ENCODE results near the gene PLCXD1. TPM values are rescaled to one million over a fixed set of nuclear protein-coding genes. Genes with fewer than 3 reads are reported as not detected.

Gene PLCXD1
- total RNA-seq, 1 experiment from 2014 or later: 49.4 TPM

DNA sequence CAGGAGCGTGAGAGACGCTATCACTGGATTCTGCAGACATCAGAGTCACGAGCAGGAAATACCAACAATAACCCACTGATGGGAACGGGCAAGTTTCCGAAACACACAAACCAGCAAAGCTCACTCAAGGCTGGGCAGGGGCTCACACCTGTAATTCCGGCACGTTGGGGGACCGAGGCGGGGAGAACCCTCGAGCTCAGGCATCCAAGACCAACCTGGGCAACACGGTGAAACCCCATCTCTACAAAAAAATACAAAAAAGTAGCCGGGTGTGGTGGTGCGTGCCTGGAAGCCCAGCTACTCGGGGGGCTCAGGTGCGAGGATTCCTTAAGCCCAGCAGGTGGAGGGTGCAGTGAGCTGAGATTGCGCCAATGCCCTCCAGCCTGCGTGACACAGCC lies 54.6 kb downstream of the PLCXD1 start:
- H4K20me1 ChIP-seq (ENCODE audit: insufficient read depth, low read depth, low read length): no peaks in the 10 kb centered on the region
- no peaks in the 10 kb centered on the region for H3K4me1 ChIP-seq (ENCODE audit: low read length)
- H3K27me3 ChIP-seq (ENCODE audit: low read length): no peaks in the 10 kb centered on the region
- H3K9me2 ChIP-seq (replicated peaks; ENCODE audit: insufficient read depth, low read length): no peaks in the 10 kb centered on the region
- no peaks in the 10 kb centered on the region for H3K79me2 ChIP-seq (ENCODE audit: low read length)
- no peak overlapping the region for H3K27ac ChIP-seq (ENCODE audit: low read length)
- no peak overlapping the region for H3K4me3 ChIP-seq (ENCODE audit: low read length)
- DNase-seq: no peak
- no peak overlapping the region for H3K9ac ChIP-seq (ENCODE audit: low read length)
- peaks cover 6% of the 10 kb centered on the region; the same call in 1 of the 2 replicates for H3K36me3 ChIP-seq (ENCODE audit: insufficient read depth, low read length)
- H3K4me2 ChIP-seq (ENCODE audit: low read depth, low read length, poor library complexity, severe bottlenecking): no peak overlapping the region
- H2AFZ ChIP-seq (ENCODE audit: low read length): no peak overlapping the region
- H3K9me3 ChIP-seq (ENCODE audit: low read length): no peaks in the 10 kb centered on the region

DNA sequence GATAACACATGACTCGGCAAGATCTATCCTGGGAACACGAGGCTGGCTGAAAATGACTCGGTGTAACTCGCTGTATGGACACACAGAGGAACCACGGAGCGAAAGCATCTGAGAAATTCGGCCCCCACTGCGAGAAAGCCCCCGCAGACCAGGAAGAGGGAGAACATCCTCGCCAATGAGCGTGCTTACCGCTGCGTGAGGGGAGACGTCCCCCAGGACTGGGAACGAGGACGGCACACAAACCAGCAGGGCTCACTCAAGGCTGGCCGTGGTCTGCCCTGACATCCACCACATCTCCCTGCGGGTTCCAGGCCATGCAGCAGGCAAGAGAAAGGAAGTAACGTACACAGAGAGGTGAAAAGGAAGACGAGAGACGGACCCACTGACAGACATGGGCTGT lies 55.0 kb downstream of the PLCXD1 start:
- no peak overlapping the region for H3K4me3 ChIP-seq (ENCODE audit: low read length)
- H3K27ac ChIP-seq (ENCODE audit: low read length): no peak overlapping the region
- DNase-seq: no peak
- H3K9me3 ChIP-seq (ENCODE audit: low read length): no peaks in the 10 kb centered on the region
- H3K36me3 ChIP-seq (ENCODE audit: insufficient read depth, low read length): peaks cover 6% of the 10 kb centered on the region; the same call in 1 of the 2 replicates
- H2AFZ ChIP-seq (ENCODE audit: low read length): no peak overlapping the region
- no peaks in the 10 kb centered on the region for H3K4me1 ChIP-seq (ENCODE audit: low read length)
- H3K9ac ChIP-seq (ENCODE audit: low read length): no peak overlapping the region
- no peaks in the 10 kb centered on the region for H3K79me2 ChIP-seq (ENCODE audit: low read length)
- H3K9me2 ChIP-seq (replicated peaks; ENCODE audit: insufficient read depth, low read length): no peaks in the 10 kb centered on the region
- H3K27me3 ChIP-seq (ENCODE audit: low read length): no peaks in the 10 kb centered on the region
- no peaks in the 10 kb centered on the region for H4K20me1 ChIP-seq (ENCODE audit: insufficient read depth, low read depth, low read length)
- H3K4me2 ChIP-seq (ENCODE audit: low read depth, low read length, poor library complexity, severe bottlenecking): no peak overlapping the region

DNA sequence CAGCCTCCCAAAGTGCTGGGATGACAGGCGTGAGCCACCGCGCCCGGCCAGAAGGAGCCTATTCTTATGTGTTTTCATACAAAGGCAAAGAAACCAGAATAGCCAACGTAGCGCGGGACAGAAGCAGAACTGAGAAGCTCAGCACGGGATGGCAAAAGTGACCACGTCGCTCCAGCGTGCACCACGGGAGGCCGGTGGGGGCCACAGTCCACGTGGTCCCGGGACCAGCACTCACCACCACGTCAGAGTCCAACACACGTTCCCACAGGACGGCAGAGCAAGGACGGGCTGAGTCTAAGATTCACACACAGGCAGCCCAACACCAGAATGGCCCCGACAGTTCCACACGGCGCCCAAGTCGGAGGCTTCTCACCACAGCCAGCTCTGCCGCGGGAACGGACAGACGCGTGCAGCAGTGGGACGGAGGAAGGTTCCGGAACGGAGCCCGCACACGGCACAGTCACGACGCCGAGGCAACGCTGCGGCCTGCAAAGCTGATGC lies 56.2 kb downstream of the PLCXD1 start:
- Histone ChIP-seq H3K4me3 (ENCODE audit: low read length) (no peak overlapping the region), H3K79me2 (ENCODE audit: low read length) (no peaks in the 10 kb centered on the region), H2AFZ (ENCODE audit: low read length) (no peak overlapping the region), H3K27me3 (ENCODE audit: low read length) (no peaks in the 10 kb centered on the region), H3K9me3 (ENCODE audit: low read length) (no peaks in the 10 kb centered on the region), H3K9ac (ENCODE audit: low read length) (no peak overlapping the region), H3K4me1 (ENCODE audit: low read length) (no peaks in the 10 kb centered on the region), H3K9me2 (replicated peaks; ENCODE audit: insufficient read depth, low read length) (no peaks in the 10 kb centered on the region), H3K36me3 (ENCODE audit: insufficient read depth, low read length) (peaks cover 6% of the 10 kb centered on the region; the same call in 1 of the 2 replicates), H3K4me2 (ENCODE audit: low read depth, low read length, poor library complexity, severe bottlenecking) (no peak overlapping the region), H4K20me1 (ENCODE audit: insufficient read depth, low read depth, low read length) (no peaks in the 10 kb centered on the region), H3K27ac (ENCODE audit: low read length) (no peak overlapping the region)
- no peak for DNase-seq

DNA sequence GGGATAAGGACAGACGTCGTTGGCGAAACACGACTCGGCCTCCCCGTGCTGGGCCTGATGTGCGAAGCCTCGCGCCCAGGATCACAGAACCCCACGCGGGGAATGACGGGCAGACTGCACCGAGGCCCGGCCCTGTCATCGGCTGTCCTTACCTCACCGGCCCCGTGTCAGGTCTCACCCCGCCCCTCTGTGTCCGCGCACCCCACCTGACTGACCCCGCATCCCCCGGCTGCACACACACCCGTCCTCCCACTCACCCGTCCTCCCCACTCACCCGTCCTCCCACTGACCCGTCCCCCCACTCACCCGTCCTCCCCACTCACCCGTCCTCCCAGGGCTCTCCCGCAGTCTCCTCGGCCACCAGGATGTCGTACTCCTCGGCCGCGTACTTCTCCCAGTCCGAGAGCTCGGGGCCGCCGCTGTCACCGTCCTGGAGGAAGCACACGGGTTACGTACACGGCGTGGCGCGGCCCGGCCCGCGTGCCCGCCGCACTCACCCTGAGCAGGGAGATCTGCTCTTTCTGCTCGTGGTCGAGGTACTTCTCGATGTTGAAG lies 57.2 kb downstream of the PLCXD1 start:
- Histone ChIP-seq H4K20me1 (ENCODE audit: insufficient read depth, low read depth, low read length) (no peaks in the 10 kb centered on the region), H3K4me3 (ENCODE audit: low read length) (no peak overlapping the region), H3K79me2 (ENCODE audit: low read length) (no peaks in the 10 kb centered on the region), H3K27me3 (ENCODE audit: low read length) (no peaks in the 10 kb centered on the region), H3K9me3 (ENCODE audit: low read length) (no peaks in the 10 kb centered on the region), H3K36me3 (ENCODE audit: insufficient read depth, low read length) (peaks cover 3% of the 10 kb centered on the region; the same call in 1 of the 2 replicates), H3K4me1 (ENCODE audit: low read length) (no peaks in the 10 kb centered on the region), H3K9ac (ENCODE audit: low read length) (no peak overlapping the region), H3K27ac (ENCODE audit: low read length) (no peak overlapping the region), H3K9me2 (replicated peaks; ENCODE audit: insufficient read depth, low read length) (no peaks in the 10 kb centered on the region), H3K4me2 (ENCODE audit: low read depth, low read length, poor library complexity, severe bottlenecking) (no peak overlapping the region), H2AFZ (ENCODE audit: low read length) (no peak overlapping the region)
- no peak for DNase-seq

DNA sequence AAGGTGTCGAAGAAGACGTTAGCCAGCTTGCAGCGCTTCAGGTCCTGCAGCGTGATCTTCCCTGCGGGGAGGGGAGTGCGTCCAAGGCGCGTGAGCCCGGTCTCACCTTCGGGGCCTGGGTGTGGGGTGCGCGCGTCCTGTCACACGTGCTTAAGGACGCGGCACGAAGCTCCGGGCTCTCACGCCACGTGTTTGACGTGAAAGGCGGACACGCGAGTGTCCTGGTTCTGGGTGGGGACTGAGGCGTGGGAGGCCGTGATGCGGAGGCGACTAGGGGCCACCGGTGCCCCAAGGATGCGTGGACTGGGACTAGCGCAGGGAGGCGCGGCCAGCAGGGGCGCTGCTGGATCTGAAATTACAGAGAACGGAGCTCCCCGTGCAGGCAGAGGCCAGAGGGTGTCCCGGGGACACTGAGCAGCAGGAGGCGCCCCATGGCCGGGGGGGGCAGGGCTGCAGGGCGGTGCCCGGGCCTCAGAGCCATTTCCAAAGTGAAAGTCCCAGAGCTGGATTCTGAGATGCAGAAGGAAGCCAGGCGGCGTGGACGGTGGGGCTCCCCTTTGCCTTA lies 57.7 kb downstream of the PLCXD1 start:
- DNase-seq: no peak
- no peaks in the 10 kb centered on the region for H3K27me3 ChIP-seq (ENCODE audit: low read length)
- no peak overlapping the region for H2AFZ ChIP-seq (ENCODE audit: low read length)
- H4K20me1 ChIP-seq (ENCODE audit: insufficient read depth, low read depth, low read length): no peaks in the 10 kb centered on the region
- H3K4me3 ChIP-seq (ENCODE audit: low read length): no peak overlapping the region
- H3K36me3 ChIP-seq (ENCODE audit: insufficient read depth, low read length): peaks cover 3% of the 10 kb centered on the region; the same call in 1 of the 2 replicates
- H3K9me3 ChIP-seq (ENCODE audit: low read length): no peaks in the 10 kb centered on the region
- H3K9me2 ChIP-seq (replicated peaks; ENCODE audit: insufficient read depth, low read length): no peaks in the 10 kb centered on the region
- H3K4me2 ChIP-seq (ENCODE audit: low read depth, low read length, poor library complexity, severe bottlenecking): no peak overlapping the region
- H3K9ac ChIP-seq (ENCODE audit: low read length): no peak overlapping the region
- no peak overlapping the region for H3K27ac ChIP-seq (ENCODE audit: low read length)
- no peaks in the 10 kb centered on the region for H3K79me2 ChIP-seq (ENCODE audit: low read length)
- H3K4me1 ChIP-seq (ENCODE audit: low read length): no peaks in the 10 kb centered on the region

DNA sequence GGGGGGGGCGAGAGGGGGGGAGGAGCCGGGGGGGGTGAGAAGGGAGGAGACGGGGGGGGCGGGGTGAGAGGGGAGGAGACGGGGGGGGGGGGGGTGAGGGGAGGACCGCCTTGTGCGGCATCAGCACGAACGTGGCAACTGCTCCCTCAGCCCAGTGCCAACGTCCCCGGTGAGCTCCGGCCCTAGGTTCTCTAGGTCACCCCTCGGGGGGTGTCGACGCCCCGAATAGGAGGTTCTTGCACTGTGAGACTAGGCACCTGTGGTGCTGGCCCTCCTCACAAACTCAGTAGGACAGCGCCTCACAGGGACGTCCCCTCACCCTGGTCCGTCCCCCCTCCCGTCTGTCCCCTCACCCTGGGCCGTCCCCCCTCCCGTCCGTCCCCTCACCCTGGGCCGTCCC lies 58.9 kb downstream of the PLCXD1 start:
- H4K20me1 ChIP-seq (ENCODE audit: insufficient read depth, low read depth, low read length): no peaks in the 10 kb centered on the region
- H2AFZ ChIP-seq (ENCODE audit: low read length): no peak overlapping the region
- H3K4me3 ChIP-seq (ENCODE audit: low read length): no peak overlapping the region
- no peaks in the 10 kb centered on the region; the same call in 1 of the 2 replicates for H3K9me3 ChIP-seq (ENCODE audit: low read length)
- H3K9me2 ChIP-seq (replicated peaks; ENCODE audit: insufficient read depth, low read length): no peaks in the 10 kb centered on the region
- H3K9ac ChIP-seq (ENCODE audit: low read length): no peak overlapping the region
- H3K79me2 ChIP-seq (ENCODE audit: low read length): no peaks in the 10 kb centered on the region
- no peak overlapping the region for H3K4me2 ChIP-seq (ENCODE audit: low read depth, low read length, poor library complexity, severe bottlenecking)
- H3K27me3 ChIP-seq (ENCODE audit: low read length): no peaks in the 10 kb centered on the region
- H3K4me1 ChIP-seq (ENCODE audit: low read length): no peaks in the 10 kb centered on the region
- H3K27ac ChIP-seq (ENCODE audit: low read length): no peak overlapping the region
- peaks cover 10% of the 10 kb centered on the region; the same call in 1 of the 2 replicates for H3K36me3 ChIP-seq (ENCODE audit: insufficient read depth, low read length)
- no peak for DNase-seq

DNA sequence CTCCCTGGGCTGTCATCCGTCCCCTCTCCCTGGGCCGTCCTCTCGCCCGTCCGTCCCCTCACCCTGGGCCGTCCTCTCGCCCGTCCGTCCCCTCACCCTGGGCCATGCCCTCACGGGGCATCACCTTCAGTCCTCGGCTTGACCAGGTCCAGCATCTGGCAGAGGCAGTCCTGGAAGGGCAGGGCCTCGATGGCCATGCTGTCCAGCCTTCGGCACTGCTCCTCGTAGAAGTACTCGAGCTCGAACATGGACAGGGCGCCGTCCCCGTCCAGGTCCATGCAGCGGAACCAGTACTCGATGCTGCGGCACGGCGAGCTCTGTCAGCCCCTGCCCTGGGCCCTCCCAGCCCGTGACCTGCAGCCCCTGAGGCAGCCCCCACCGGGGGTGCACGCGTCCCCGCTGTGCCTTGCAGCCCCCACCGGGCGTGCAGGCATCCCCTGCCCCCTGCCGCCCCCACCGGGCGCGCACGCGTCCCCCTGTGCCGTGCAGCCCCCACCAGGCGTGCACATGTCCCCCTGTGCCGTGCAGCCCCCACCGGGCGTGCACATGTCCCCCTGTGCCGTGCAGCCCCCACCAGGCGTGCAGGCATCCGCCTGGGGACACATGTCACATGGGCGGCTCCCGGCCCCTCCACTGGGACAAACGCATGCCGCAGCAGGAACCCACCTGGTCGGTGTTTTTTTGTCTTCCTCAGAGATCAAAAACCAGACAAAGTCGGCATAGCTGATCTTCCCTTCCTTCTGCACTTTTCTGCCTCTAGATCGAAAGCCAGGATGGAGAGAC lies 59.7 kb downstream of the PLCXD1 start:
- no peak overlapping the region for H3K4me2 ChIP-seq (ENCODE audit: low read depth, low read length, poor library complexity, severe bottlenecking)
- H3K9ac ChIP-seq (ENCODE audit: low read length): no peak overlapping the region
- H3K36me3 ChIP-seq (ENCODE audit: insufficient read depth, low read length): peaks cover 11% of the 10 kb centered on the region; the same call in 1 of the 2 replicates
- H3K9me2 ChIP-seq (replicated peaks; ENCODE audit: insufficient read depth, low read length): no peaks in the 10 kb centered on the region
- no peak overlapping the region for H3K27ac ChIP-seq (ENCODE audit: low read length)
- H3K79me2 ChIP-seq (ENCODE audit: low read length): no peaks in the 10 kb centered on the region
- H3K4me1 ChIP-seq (ENCODE audit: low read length): no peaks in the 10 kb centered on the region
- H3K9me3 ChIP-seq (ENCODE audit: low read length): no peaks in the 10 kb centered on the region; the same call in 1 of the 2 replicates
- H3K27me3 ChIP-seq (ENCODE audit: low read length): no peaks in the 10 kb centered on the region
- no peak overlapping the region for H3K4me3 ChIP-seq (ENCODE audit: low read length)
- H4K20me1 ChIP-seq (ENCODE audit: insufficient read depth, low read depth, low read length): no peaks in the 10 kb centered on the region
- no peak for DNase-seq
- H2AFZ ChIP-seq (ENCODE audit: low read length): no peak overlapping the region

DNA sequence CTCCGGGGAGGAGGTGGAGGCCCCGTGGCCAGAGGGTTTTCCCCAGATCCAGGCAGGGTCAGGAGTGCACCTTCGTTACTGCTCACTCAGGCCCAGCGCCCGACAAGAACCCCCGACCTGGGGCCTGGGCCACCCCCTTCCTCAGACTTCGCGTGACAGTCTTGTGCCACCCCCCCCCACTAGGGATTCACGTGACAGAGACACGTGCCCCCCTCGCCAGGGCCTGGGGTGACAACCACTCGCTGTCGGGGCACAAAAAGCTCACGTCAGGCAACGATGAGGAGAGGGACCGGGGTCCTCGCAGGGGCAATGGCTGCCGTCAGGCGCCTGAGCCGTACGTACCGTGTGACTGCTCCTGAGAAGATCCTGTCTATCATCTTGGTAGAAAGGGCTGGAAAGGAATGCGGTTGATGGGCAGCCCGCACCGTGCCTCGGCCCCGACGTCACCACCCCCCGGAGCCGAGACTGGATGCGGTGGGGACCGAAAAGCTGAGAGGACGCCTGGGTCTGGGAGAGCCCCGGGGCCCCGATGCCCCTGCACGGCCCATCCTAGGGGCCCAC lies 60.4 kb downstream of the PLCXD1 start:
- no peak overlapping the region for H2AFZ ChIP-seq (ENCODE audit: low read length)
- no peak overlapping the region for H3K27ac ChIP-seq (ENCODE audit: low read length)
- H3K4me1 ChIP-seq (ENCODE audit: low read length): no peaks in the 10 kb centered on the region
- H3K27me3 ChIP-seq (ENCODE audit: low read length): no peaks in the 10 kb centered on the region
- H3K4me2 ChIP-seq (ENCODE audit: low read depth, low read length, poor library complexity, severe bottlenecking): no peak overlapping the region
- no peak overlapping the region for H3K4me3 ChIP-seq (ENCODE audit: low read length)
- H3K36me3 ChIP-seq (ENCODE audit: insufficient read depth, low read length): peaks cover 12% of the 10 kb centered on the region; the same call in 1 of the 2 replicates
- no peaks in the 10 kb centered on the region for H3K9me2 ChIP-seq (replicated peaks; ENCODE audit: insufficient read depth, low read length)
- no peak overlapping the region for H3K9ac ChIP-seq (ENCODE audit: low read length)
- H4K20me1 ChIP-seq (ENCODE audit: insufficient read depth, low read depth, low read length): no peaks in the 10 kb centered on the region
- no peak for DNase-seq
- H3K9me3 ChIP-seq (ENCODE audit: low read length): no peaks in the 10 kb centered on the region; the same call in 1 of the 2 replicates
- no peaks in the 10 kb centered on the region for H3K79me2 ChIP-seq (ENCODE audit: low read length)

All from Karpas-422 (cell line).